Natural killer cell treated with Interleukin-12 subunit alpha and Interleukin-12 subunit beta and Interleukin-15 and Interleukin-18, amount 100 ng/mL, for 72 hours (primary cell): ENCODE results near the gene NOS1. TPM values are rescaled to one million over a fixed set of nuclear protein-coding genes. Genes with fewer than 3 reads are reported as not detected.
"Not testable (repeated sequence)": the region's sequence is repeated elsewhere in the genome, so short reads cannot be mapped to it uniquely, and the experiment has no call there.

Experiments
- ATAC-seq, 2 donors: fragments of 150-1000 bp; cut with Tn5 transposase in 1 of 2; sonication (Bioruptor Pico), chemical (Tn5 transposase) in 1 of 2; 2 replicates each; pipeline ENCODE4 v1.10.0; 2021
- DNase-seq: peaks from one replicate; pipeline ENCODE4 v3.0.0; 2022; ENCODE audit warnings: low spot score
- H3K27ac Mint-ChIP-seq, 2 donors: 1 replicate in 1 of 2; 2 replicates in 1 of 2; pipeline ENCODE4 v1.8.0; 2022; ENCODE audit warnings: mixed read lengths in 2 of 2, mild to moderate bottlenecking in 1 of 2, moderate library complexity in 1 of 2
- H3K27me3 Mint-ChIP-seq, 2 donors: 1 replicate in 1 of 2; 2 replicates in 1 of 2; pipeline ENCODE4 v1.8.0; 2022; ENCODE audit warnings: mixed read lengths in 2 of 2
- H3K36me3 Mint-ChIP-seq: one replicate; pipeline ENCODE4 v1.8.0; 2022; ENCODE audit warnings: mixed read lengths
- H3K4me1 Mint-ChIP-seq, 2 donors: 1 replicate in 1 of 2; 2 replicates in 1 of 2; pipeline ENCODE4 v1.8.0; 2022; ENCODE audit warnings: low read depth in 2 of 2, mixed read lengths in 2 of 2, mild to moderate bottlenecking in 1 of 2
- H3K4me3 Mint-ChIP-seq: one replicate; pipeline ENCODE4 v1.8.0; 2022; ENCODE audit warnings: mixed read lengths
- H3K9me3 Mint-ChIP-seq: 2 replicates; pipeline ENCODE4 v1.8.0; 2022; ENCODE audit warnings: mixed read lengths
- total RNA-seq, 2 donors: library from RNA; stranded (reverse); gene quantifications; one replicate each; pipeline ENCODE4 v1.2.3, GENCODE V29; 2022

The NOS1 gene
- total RNA-seq, 2 donors from 2014 or later: not detected

DNA sequence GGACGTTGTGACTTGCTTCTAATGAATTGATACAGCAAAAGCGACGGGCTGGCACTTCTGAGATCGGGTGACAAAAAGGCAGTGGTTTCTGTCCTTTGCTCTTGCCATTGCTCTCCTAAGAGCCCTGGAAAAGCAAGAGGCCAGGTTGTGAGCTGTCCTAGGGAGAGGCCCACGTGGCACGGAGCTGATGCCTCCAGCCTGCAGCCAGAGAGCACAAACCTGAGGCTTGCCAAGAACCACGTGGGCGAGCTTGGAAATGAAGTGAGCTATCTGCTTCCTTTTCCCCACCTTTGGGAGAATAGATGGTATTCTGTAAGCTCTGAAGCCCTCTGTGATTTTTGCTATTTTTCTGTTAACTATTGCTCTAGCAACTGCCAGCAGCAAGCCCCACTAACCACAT is 26.4 kb upstream of the NOS1 start:
- Mint-ChIP-seq H3K27ac (no peak overlapping the region), H3K27me3 (peaks cover 3 to 4% of the 10 kb centered on the region in 2 donors), H3K4me3 (no peak overlapping the region), H3K36me3 (no peaks in the 10 kb centered on the region), H3K9me3 (no peaks in the 10 kb centered on the region), H3K4me1 (no peaks in the 10 kb centered on the region)
- DNase-seq (no peak), ATAC-seq (no peak)

DNA sequence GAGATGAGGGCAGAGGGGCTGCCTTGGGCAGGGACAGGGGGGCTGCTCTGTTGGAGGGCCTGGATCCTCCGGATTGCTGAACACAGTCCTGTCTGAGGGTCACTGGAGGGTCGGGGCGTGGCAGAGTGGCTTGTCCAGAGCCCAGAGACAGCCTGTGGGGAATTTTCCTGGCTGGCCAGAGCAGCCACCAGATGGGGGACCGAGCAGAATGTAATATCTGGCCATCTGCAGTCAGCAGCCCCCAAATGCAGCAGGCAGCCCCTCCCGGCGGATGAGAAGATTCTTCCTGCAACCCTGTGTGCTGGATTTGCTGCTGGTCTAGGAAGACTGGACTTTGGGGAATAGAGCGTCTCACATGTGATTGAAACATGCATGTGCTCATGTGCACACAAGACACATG is 23.3 kb upstream of the NOS1 start:
- Mint-ChIP-seq H3K36me3 (no peaks in the 10 kb centered on the region), H3K4me1 (no peaks in the 10 kb centered on the region), H3K27ac (no peak overlapping the region), H3K4me3 (no peak overlapping the region), H3K9me3 (no peaks in the 10 kb centered on the region), H3K27me3 (peaks cover 2 to 11% of the 10 kb centered on the region in 2 donors)
- DNase-seq (no peak), ATAC-seq (no peak)

DNA sequence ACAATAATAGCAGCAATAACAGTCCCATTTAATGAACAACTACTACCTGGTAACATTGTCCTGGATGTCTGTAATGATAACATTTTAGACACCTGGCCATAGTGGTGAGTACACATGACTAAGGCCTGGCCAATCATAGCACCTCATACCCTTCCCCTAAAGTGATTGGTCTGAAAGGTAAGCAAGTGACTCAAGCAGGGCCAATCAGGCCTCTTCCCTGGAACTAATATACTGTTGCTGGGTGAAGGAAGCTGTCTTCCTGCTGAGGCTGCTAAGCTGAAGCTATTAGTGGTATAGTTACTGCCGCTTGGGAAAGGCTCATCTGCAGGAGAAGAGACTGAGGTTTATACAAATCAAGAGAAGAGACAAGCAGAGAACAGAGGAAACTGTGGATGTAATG is 18.7 kb upstream of the NOS1 start:
- no peaks in the 10 kb centered on the region for H3K4me1 Mint-ChIP-seq
- peaks cover 4 to 11% of the 10 kb centered on the region in 2 donors for H3K27me3 Mint-ChIP-seq
- H3K4me3 Mint-ChIP-seq: no peak overlapping the region

DNA sequence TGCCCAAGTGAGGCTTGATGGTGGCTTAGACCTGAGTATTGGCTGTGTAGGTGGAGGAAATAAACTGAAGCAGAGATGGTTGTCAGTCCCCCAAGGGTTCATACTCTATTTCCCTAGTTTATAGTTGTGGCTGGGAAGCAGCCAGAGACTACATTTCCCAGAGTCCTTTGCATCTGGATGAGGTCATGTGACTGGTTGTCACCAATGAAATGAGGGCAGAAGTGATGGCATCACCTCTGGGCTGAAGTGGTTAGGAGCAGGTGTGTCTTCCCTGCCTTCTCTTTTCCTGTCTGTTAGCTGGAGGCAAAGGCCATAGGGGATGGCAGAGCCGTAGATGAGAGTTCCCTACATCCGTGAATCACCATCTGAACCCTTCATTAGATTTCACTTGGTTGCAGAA is 16.3 kb upstream of the NOS1 start:
- H3K4me3 Mint-ChIP-seq: no peak overlapping the region
- peaks cover 5 to 15% of the 10 kb centered on the region in 2 donors for H3K27me3 Mint-ChIP-seq
- H3K36me3 Mint-ChIP-seq: no peaks in the 10 kb centered on the region
- H3K4me1 Mint-ChIP-seq: no peaks in the 10 kb centered on the region
- peaks cover 7% of the 10 kb centered on the region for H3K9me3 Mint-ChIP-seq
- no peak for DNase-seq
- no peak overlapping the region for H3K27ac Mint-ChIP-seq
- ATAC-seq: no peak

More for the DNA sequence above, 18.7 kb upstream of the NOS1 start:
- DNase-seq (no peak), ATAC-seq (no peak)
- H3K27ac Mint-ChIP-seq: no peak overlapping the region
- H3K36me3 Mint-ChIP-seq: no peaks in the 10 kb centered on the region
- peaks cover 7% of the 10 kb centered on the region for H3K9me3 Mint-ChIP-seq

DNA sequence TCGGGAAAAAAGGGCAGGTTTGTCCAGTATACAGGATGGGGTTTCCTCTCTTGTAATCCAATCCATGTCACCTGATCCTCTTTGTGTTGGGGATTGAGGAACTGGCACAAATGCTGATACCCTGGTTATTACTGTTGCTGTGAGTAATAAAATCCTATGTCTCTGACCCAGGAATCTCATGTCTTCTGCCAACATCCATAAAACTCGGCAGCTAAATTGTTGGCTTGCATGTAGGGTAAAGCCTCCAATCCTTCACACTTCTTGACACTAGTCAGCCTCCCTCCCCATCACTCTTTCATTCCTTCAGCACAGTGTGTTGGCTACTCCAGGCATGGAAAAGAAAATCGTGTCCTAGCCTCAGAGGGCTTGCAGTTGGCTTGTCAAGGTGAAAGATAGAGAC is 9.2 kb upstream of the NOS1 start:
- no peak for ATAC-seq
- no peak for DNase-seq
- no peaks in the 10 kb centered on the region for H3K9me3 Mint-ChIP-seq
- H3K4me3 Mint-ChIP-seq: no peak overlapping the region
- H3K27me3 Mint-ChIP-seq: peaks cover 9 to 28% of the 10 kb centered on the region in 2 donors
- H3K27ac Mint-ChIP-seq: no peak overlapping the region
- no peaks in the 10 kb centered on the region for H3K4me1 Mint-ChIP-seq
- no peaks in the 10 kb centered on the region for H3K36me3 Mint-ChIP-seq

DNA sequence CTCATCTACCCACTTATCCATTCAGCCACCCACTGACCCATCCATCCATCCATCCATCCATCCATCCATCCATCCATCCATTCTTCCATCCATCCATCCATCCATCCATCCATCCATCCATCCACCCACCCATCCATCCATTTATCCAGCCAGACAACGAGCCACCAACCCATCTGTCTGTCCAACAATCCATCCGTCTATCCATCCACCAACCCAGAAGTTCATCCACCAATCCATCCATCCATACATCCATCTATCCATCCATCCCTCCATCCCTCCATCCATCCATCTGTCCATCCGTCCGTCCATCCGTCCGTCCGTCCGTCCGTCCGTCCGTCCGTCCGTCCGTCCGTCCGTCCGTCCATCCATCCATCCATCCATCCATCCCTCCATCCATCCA is 8.6 kb upstream of the NOS1 start:
- DNase-seq, H3K36me3 Mint-ChIP-seq, H3K4me3 Mint-ChIP-seq, H3K4me1 Mint-ChIP-seq, H3K27ac Mint-ChIP-seq, H3K9me3 Mint-ChIP-seq, ATAC-seq: not testable (repeated sequence)
- peaks cover 9 to 30% of the 10 kb centered on the region in 2 donors for H3K27me3 Mint-ChIP-seq

DNA sequence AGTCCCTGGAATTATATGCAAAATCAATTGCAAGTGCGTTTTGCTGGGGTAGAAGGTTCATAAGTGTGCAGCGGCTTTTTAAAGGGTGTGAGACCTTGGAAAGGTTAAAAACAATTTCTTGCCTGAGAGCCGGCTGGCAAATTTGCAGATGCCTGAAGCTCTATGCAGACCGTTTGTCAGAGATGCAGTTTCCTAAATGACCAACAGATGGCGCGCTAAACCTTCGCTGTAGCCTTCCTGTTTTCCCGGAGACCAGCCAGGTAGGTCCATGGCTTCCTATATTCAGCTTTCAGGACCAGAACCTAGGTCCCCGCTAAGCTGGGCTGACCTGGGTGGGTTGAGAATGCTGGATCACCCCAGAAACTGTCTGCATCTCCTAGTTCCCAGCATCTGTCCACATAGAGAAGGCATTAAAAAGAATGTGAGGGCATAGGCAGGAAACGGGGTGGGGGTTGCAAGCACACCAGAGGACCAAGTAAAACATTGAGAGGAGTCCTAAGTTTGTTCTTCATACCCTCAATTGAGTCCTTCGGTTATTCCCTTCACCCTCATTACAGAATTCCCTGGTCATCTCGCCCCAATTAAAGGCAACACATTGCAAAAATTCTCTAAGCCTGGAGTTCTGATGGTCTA is 5.7 kb upstream of the NOS1 start:
- Mint-ChIP-seq H3K27me3 (peaks cover 23 to 49% of the 10 kb centered on the region in 2 donors), H3K9me3 (no peaks in the 10 kb centered on the region), H3K4me3 (no peak overlapping the region), H3K36me3 (no peaks in the 10 kb centered on the region), H3K27ac (no peak overlapping the region), H3K4me1 (no peaks in the 10 kb centered on the region)
- ATAC-seq: no peak
- DNase-seq: no peak

DNA sequence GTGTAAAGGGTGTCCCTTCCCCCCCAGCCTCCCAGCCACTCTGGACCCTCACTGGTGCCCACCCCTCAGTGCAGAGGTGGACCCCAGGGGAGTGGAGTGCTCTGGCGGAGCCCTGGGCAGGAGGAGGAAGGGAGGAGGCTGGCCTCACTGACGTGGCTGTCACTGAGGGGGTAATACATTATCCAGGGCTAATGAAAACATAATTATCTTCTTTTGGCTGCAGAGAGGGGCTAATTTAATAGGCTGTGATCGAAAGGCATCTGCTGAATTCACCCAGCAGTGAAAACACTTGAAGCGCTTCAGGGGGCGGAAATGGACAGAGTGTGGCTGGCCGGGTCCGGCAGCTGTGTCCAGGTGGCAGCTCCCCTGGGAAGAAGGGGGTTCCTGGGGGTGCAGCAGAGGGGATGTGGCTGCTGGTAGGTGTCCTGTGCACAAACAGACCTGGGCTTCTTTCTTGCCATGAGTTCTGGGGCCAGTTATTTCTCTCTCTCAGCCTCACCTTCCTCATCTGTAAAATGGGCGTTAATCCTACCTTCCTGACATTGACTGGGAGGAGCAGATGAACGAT is 3.7 kb upstream of the NOS1 start:
- Mint-ChIP-seq H3K27me3 (peaks cover 26 to 50% of the 10 kb centered on the region in 2 donors), H3K36me3 (no peaks in the 10 kb centered on the region), H3K9me3 (no peaks in the 10 kb centered on the region), H3K4me1 (no peaks in the 10 kb centered on the region), H3K4me3 (no peak overlapping the region), H3K27ac (no peak overlapping the region)
- ATAC-seq (no peak), DNase-seq (no peak)

DNA sequence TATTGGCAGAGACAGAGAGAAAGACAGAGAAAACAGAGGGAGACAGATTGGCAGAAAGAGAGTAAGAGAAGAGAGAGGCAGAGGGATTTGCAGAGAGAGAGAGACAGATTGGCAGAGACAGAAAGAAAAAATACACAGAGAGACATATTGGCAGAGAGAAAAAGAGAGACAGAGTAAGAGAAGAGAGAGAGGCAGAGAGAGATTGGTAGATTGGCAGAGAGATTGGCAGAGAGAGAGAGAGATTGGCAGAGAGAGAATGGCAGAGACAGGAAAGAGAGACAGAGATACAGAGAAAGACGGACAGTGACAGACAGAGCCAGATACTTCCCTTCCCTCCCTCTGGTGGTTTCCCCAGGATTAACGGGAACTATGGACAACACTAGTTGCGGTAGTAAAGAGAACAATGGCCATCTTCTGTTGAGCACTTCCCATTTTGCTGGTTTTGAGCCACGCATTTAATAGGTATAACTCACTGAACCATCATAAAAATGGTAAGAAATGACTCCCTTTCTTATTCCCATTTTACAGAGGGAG is 2.6 kb upstream of the NOS1 start:
- DNase-seq: no peak
- no peak overlapping the region for H3K27ac Mint-ChIP-seq
- no peaks in the 10 kb centered on the region for H3K9me3 Mint-ChIP-seq
- H3K36me3 Mint-ChIP-seq: no peaks in the 10 kb centered on the region
- no peaks in the 10 kb centered on the region for H3K4me1 Mint-ChIP-seq
- H3K27me3 Mint-ChIP-seq: peaks cover 26 to 45% of the 10 kb centered on the region in 2 donors
- no peak for ATAC-seq
- no peak overlapping the region for H3K4me3 Mint-ChIP-seq

DNA sequence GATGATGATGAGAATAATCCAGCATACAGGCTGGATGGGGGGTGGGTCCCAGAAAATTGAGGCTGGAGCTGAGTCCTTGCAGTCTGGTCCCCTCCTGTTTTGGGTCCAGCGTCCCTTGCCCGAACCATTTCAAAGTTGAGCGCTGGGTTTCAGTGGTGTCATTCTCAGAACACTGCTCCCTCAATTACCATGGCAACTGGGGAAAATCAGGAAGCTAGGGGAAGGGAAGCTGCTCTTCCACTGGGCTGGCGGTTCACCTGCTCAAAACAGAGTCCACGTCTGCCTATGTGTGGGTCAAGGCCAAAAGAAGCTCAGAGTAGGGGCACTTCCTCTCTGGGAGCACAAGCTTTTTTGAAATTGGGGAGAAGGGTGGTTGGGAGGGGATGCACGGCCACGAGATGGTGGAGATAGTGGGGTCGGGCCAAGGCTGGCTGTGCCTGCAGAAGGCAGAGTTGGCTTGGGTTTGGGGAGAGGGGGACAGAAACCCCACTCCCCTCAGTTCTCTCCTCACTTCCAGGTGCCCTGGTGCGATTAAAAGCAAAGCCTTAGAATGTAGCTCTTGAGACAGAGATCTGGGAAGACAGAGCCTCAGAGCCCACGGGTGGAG is 1.7 kb upstream of the NOS1 start:
- H3K27me3 Mint-ChIP-seq: peaks cover 31 to 51% of the 10 kb centered on the region in 2 donors

DNA sequence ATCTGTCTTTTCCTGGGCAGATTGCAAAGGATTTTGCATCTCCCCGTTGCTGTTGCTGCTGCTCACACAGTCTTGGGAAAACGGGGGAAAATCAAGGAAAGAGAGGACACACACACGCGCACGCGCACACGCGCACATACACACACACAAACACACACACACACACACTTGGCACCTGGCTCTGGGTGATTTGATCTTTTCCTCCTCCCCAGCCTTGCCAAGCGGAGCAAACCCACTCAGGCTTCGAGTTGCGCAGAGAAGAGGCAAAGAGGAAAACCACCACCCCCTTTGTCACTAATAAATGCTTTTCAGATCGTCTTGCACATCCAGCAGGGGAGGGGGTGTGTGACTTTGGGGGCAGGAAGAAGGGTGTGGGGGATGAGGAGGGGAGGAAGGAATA is 965 bp upstream of the NOS1 start:
- Mint-ChIP-seq H3K27me3 (peaks cover 31 to 52% of the 10 kb centered on the region in 2 donors), H3K4me3 (no peak overlapping the region)

More for the DNA sequence above, 1.7 kb upstream of the NOS1 start:
- Mint-ChIP-seq H3K4me1 (no peaks in the 10 kb centered on the region), H3K4me3 (no peak overlapping the region), H3K36me3 (no peaks in the 10 kb centered on the region), H3K27ac (no peak overlapping the region), H3K9me3 (no peaks in the 10 kb centered on the region)
- ATAC-seq: no peak
- no peak for DNase-seq

DNA sequence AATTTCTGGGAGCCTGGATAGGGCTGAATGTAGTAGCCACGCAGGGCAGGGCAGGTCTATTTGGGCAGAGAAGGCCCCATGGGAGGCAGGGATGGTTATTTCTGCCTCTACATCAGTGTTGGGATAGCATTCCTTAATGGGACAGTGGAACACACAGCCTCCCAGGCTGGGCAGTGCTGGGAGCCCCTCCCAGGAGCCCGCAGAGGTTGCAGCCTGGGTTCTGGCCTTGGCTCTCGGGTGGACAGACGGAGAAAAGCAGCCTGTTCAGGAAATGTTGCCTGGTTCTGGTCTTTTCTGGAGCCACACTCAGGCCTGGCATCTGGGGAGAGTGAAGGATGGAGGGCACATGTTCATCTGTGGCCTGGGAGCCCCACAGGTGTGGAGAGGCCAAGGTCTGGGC is 479 bp upstream of the NOS1 start:
- no peak for DNase-seq
- H3K4me3 Mint-ChIP-seq: no peak overlapping the region
- peaks cover 31 to 52% of the 10 kb centered on the region in 2 donors for H3K27me3 Mint-ChIP-seq
- H3K27ac Mint-ChIP-seq: no peak overlapping the region
- no peaks in the 10 kb centered on the region for H3K36me3 Mint-ChIP-seq
- no peaks in the 10 kb centered on the region for H3K4me1 Mint-ChIP-seq
- no peak for ATAC-seq
- H3K9me3 Mint-ChIP-seq: no peaks in the 10 kb centered on the region

More for the DNA sequence above, 965 bp upstream of the NOS1 start:
- Mint-ChIP-seq H3K27ac (no peak overlapping the region), H3K36me3 (no peaks in the 10 kb centered on the region), H3K4me1 (no peaks in the 10 kb centered on the region), H3K9me3 (no peaks in the 10 kb centered on the region)
- ATAC-seq (no peak), DNase-seq (no peak)

DNA sequence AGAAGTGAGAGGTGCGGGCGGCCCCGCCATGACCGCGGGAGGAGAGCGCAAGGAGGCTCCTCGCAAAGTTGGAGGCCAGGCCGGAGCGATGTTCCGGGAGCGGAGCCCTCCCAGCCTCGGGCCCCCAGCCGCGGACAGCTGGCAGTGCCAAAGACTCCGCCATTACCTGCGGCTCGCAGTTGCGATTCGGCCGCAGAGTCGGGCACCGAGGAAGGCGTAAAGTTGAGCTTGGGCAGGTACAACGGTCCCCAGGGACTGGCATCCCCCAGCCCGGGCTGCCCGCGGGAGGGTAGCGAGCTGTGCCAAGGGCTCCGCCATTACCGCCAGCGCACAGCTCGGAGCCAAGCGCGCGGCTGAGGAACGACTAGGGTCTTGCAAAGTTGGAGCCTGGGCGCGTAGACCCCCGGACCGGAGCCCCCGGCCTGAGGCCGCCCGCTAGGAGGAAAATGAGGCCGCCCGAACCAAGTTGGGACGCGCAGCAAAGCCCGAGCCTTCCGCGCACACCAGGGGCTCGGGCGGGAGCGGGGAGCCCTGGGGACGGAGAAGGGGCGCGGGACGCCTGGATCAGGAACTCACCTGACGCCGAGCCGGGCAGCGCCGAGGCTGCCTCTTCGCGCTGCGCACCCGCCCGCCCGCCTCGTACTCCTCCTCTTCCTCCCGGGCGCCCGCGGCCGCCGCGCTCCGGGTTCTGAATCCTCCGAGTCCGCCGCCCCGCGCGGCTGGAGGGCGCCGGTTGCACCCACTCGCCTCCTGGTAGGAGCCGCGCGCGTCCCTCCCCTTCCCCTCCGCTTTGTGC is 677 bp downstream of the NOS1 start:
- DNase-seq: no peak
- Mint-ChIP-seq H3K27me3 (peaks cover 24 to 41% of the 10 kb centered on the region in 2 donors), H3K36me3 (no peaks in the 10 kb centered on the region), H3K27ac (no peak overlapping the region), H3K4me3 (no peak overlapping the region), H3K4me1 (no peaks in the 10 kb centered on the region), H3K9me3 (no peaks in the 10 kb centered on the region)
- ATAC-seq: no peak

DNA sequence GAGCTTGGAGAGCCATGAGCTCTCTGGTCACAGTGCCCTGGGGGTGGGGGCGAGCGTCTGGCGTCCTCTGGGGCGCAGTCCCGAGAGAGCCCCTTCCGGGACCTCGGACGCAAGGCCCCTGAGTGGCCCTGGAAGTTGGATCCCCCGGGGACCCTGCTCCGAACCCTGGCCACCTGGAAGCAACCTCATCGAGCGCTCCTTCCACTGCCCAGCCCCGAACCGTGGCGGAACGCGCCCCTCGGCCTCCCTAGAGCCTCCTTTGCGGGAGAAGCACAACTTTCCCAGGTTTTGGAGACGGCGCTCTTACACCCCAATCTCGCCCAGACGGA is 1.2 kb downstream of the NOS1 start:
- Mint-ChIP-seq H3K27me3 (peaks cover 26 to 37% of the 10 kb centered on the region in 2 donors), H3K27ac (no peak overlapping the region), H3K36me3 (no peaks in the 10 kb centered on the region), H3K4me3 (no peak overlapping the region), H3K9me3 (no peaks in the 10 kb centered on the region), H3K4me1 (no peaks in the 10 kb centered on the region)
- ATAC-seq (no peak), DNase-seq (no peak)
